Testis (tissue), 2 donors: ENCODE results near the gene BBS1.

Experiments
- POLR2A ChIP-seq: fragments of 450-650 bp; IDR thresholded peaks from one replicate; pipeline ENCODE4 v1.6.1; 2017; ENCODE audit warnings: antibody characterized with exemption, mild to moderate bottlenecking, moderate library complexity
- TF ChIP-seq, protein P1 (sequence below), 3 experiments: fragments of 450-650 bp in 2 of 3; fragments of 200-600 bp in 1 of 3; sonication (generic) in 1 of 3; IDR thresholded peaks; one replicate each; pipeline ENCODE4 v1.5.1; 2016 to 2019; ENCODE audit warnings: antibody characterized with exemption in 3 of 3, mild to moderate bottlenecking in 2 of 3, moderate library complexity in 1 of 3

DNA sequence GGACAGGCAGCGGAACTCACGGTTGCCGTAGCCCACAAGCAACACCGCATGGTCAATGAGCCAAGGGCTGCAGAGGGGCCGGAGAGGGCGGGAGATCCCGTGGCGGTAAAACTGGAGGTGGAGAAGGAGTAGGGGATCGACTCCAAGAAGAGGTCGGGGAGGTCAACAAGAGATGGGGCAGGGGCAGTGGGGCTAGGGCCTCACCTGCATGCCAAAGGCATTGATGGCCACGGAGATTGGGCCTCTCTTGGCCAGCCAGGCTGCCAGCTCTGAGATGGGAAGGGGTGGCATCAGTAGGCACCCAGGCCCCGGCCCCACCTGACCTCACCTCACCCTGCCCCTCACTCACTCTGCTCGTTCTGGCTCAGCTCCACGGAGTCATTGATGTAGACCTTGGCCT, 54.1 kb downstream of the BBS1 start:
- TF ChIP-seq POLR2A: no peak
- TF ChIP-seq, protein P1, sequence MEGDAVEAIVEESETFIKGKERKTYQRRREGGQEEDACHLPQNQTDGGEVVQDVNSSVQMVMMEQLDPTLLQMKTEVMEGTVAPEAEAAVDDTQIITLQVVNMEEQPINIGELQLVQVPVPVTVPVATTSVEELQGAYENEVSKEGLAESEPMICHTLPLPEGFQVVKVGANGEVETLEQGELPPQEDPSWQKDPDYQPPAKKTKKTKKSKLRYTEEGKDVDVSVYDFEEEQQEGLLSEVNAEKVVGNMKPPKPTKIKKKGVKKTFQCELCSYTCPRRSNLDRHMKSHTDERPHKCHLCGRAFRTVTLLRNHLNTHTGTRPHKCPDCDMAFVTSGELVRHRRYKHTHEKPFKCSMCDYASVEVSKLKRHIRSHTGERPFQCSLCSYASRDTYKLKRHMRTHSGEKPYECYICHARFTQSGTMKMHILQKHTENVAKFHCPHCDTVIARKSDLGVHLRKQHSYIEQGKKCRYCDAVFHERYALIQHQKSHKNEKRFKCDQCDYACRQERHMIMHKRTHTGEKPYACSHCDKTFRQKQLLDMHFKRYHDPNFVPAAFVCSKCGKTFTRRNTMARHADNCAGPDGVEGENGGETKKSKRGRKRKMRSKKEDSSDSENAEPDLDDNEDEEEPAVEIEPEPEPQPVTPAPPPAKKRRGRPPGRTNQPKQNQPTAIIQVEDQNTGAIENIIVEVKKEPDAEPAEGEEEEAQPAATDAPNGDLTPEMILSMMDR (IDR thresholded peaks at IDR 0.05): no peak
